ENCODE data around the gene CEP112. TPM values are rescaled to one million over a fixed set of nuclear protein-coding genes. Genes with fewer than 3 reads are reported as not detected.

CEP112 gene
- total RNA-seq, 2 experiments from 2014 or later, result 1.2 to 1.5 TPM

DNA sequence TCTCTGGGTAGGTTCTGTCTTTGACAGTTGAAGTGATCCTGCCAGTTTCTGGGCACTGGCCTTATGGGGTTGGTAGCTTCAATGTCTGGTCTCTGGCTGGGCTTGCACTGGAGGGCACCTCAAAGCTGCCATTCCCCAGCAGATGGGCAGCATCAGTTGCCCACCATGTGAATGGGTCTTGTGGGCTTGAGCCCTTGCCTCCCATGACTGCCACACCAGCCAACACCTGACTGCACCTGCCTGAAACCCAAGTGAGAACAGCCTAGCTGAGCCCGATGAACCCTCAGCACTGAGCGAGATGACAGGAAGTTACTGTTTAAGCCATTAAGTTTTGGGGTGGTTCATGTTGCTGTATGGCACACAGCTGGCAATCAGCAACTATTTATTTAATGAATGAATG, 561.4 kb downstream of the CEP112 start:
- ChIA-PET POLR2A (no interaction called here), CTCF (no interaction called here)
- TF ChIP-seq, protein P1, sequence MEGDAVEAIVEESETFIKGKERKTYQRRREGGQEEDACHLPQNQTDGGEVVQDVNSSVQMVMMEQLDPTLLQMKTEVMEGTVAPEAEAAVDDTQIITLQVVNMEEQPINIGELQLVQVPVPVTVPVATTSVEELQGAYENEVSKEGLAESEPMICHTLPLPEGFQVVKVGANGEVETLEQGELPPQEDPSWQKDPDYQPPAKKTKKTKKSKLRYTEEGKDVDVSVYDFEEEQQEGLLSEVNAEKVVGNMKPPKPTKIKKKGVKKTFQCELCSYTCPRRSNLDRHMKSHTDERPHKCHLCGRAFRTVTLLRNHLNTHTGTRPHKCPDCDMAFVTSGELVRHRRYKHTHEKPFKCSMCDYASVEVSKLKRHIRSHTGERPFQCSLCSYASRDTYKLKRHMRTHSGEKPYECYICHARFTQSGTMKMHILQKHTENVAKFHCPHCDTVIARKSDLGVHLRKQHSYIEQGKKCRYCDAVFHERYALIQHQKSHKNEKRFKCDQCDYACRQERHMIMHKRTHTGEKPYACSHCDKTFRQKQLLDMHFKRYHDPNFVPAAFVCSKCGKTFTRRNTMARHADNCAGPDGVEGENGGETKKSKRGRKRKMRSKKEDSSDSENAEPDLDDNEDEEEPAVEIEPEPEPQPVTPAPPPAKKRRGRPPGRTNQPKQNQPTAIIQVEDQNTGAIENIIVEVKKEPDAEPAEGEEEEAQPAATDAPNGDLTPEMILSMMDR (IDR thresholded peaks at IDR 0.05), result no peak
- Mint-ChIP-seq H3K4me1 (ENCODE audit: low read depth) (no peaks in the 10 kb centered on the region), H3K27ac (no peak overlapping the region), H3K4me3 (no peak overlapping the region), H3K36me3 (ENCODE audit: low read depth) (no peaks in the 10 kb centered on the region), H3K9me3 (no peaks in the 10 kb centered on the region), H3K27me3 (no peaks in the 10 kb centered on the region)
- ATAC-seq (no peak), DNase-seq (no peak)
- intact Hi-C loops (cut with micrococcal nuclease), result no loop called here

DNA sequence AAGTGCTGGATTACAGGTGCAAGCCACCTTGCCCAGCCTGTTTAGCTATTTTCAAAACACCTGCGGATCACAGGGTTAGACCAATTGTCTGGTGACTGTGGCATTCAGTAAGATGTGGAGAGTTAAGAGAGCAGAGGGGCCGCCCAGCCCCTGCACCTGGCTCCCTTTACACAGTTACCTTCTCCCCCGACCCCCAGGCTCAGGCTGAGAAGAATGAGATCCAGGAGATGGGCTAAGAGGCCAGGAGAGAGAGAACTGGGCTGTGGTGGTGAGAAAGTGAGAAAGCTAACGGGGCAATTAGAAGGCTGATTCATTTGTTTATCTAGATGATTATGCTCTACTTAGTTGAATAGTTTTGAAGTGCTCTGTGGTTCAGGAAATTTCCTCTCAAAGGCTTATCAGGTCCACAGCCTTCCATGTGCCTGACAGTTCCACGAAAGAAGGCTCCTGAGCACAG, 562.7 kb downstream of the CEP112 start:
- Mint-ChIP-seq H3K27me3 (no peaks in the 10 kb centered on the region), H3K4me1 (ENCODE audit: low read depth) (no peaks in the 10 kb centered on the region), H3K9me3 (no peaks in the 10 kb centered on the region), H3K27ac (no peak overlapping the region), H3K4me3 (no peak overlapping the region), H3K36me3 (ENCODE audit: low read depth) (no peaks in the 10 kb centered on the region)
- CTCF ChIA-PET, result no interaction called here
- TF ChIP-seq, protein P1 (IDR thresholded peaks at IDR 0.05), result no peak
- intact Hi-C loops (cut with micrococcal nuclease), result no loop called here
- DNase-seq (no peak), ATAC-seq (no peak)
- POLR2A ChIA-PET, result no interaction called here

DNA sequence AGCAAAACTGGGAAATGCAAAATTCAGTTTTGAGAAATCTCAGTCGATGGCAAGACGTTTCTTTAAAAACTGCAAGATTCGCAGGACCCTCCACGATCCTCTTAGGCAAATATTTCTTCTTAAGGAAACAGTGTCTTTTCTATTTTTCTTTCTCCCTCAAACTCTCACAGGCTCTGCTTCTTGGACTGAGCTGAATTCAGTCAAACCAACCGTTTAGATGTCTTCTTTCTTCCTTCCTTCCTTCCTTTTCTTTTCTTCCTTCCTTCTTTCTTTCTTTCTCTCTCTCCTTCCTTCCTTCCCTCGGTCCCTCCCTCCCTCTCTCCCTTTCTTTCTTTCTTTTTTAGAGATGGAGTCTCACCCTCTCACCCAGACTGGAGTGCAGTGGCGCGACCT, 563.3 kb downstream of the CEP112 start:
- ChIA-PET CTCF (no interaction called here), POLR2A (no interaction called here)
- intact Hi-C loops (cut with micrococcal nuclease), result no loop called here
- Mint-ChIP-seq H3K9me3 (no peaks in the 10 kb centered on the region), H3K4me1 (ENCODE audit: low read depth) (no peaks in the 10 kb centered on the region), H3K36me3 (ENCODE audit: low read depth) (no peaks in the 10 kb centered on the region), H3K4me3 (no peak overlapping the region), H3K27ac (no peak overlapping the region), H3K27me3 (no peaks in the 10 kb centered on the region)
- ATAC-seq (no peak), DNase-seq (no peak)
- TF ChIP-seq, protein P1 (IDR thresholded peaks at IDR 0.05), result no peak

DNA sequence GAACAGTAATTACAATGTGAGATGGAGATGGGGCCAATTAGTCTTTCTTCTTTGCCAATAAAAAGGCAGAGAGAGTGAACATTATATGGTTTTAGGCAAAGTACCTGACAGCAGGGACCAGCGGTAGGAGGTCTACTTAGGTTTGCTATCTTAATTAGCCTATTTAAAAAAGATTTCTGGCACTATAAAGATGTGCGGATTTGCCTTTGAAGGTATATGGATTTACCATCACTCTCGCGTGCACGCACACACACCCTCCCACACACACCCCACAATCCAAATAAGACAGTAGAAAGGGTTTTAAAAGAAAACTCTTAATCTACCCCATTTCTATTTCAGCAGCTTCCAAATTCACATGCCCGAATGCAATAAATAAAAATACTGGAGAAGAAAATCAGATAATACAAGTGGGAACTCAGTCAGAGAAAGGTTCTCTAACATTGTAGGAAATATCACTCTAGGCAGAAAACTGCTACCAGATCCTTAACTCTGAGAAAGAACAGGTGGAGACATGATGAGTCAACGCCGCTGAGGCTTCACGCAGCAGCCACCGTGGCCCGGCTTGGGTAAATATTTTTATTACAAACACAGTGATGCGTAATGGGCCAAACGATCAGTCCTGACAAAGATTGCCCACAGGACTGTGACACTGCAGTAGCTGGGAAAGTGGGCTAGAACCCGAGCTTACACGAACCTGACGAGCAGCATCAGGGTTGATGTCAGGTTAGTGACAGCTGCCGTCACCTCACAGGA, 563.9 kb downstream of the CEP112 start:
- TF ChIP-seq, protein P1 (IDR thresholded peaks at IDR 0.05), result no peak
- no peak for DNase-seq
- ChIA-PET CTCF (no interaction called here), POLR2A (no interaction called here)
- no peak overlapping the region for H3K4me3 Mint-ChIP-seq
- intact Hi-C loops (cut with micrococcal nuclease), result no loop called here
- H3K9me3 Mint-ChIP-seq, result no peaks in the 10 kb centered on the region
- H3K36me3 Mint-ChIP-seq (ENCODE audit: low read depth), result no peaks in the 10 kb centered on the region
- ATAC-seq, result no peak
- no peaks in the 10 kb centered on the region for H3K27me3 Mint-ChIP-seq
- no peaks in the 10 kb centered on the region for H3K4me1 Mint-ChIP-seq (ENCODE audit: low read depth)
- H3K27ac Mint-ChIP-seq, result no peak overlapping the region

DNA sequence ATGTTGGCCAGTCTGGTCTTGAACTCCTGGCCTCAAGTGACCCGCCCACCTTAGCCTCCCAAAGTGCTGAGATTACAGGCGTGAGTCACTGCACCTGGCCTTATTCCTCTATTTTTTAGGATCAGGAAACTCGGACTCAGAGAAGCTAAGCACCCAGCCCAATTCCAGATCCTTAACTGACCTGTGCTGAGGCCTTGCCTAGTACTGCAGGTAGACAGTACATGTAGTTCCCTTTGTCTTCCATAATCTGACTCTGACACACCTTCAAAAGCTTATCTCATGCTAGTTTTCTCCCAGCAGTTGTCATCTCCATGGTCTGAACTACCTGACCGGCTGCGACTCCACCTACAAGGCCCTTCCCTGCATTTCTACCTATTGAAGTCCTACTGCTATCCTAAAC, 564.8 kb downstream of the CEP112 start:
- TF ChIP-seq, protein P1 (IDR thresholded peaks at IDR 0.05), result no peak
- ChIA-PET POLR2A (interaction anchor here (0.8 kb wide), 1 partner anchor 315 kb away, joined by 3 read pairs; no protein-coding TSS in a partner anchor), CTCF (no interaction called here)
- H3K27ac Mint-ChIP-seq, result no peak overlapping the region
- no peaks in the 10 kb centered on the region for H3K9me3 Mint-ChIP-seq
- intact Hi-C loops (cut with micrococcal nuclease), result no loop called here
- no peaks in the 10 kb centered on the region for H3K36me3 Mint-ChIP-seq (ENCODE audit: low read depth)
- DNase-seq, result no peak
- ATAC-seq, result no peak
- H3K4me3 Mint-ChIP-seq, result no peak overlapping the region
- no peaks in the 10 kb centered on the region for H3K4me1 Mint-ChIP-seq (ENCODE audit: low read depth)
- no peaks in the 10 kb centered on the region for H3K27me3 Mint-ChIP-seq

All from activated CD8-positive, alpha-beta T cell treated with anti-CD3 and anti-CD28 coated beads for 36 hours (primary cell).